ENCODE measurements around the gene DCAF16.

DCAF16 gene

GRCh38 chr4:17769406-17770174, 41.0 kb downstream of the DCAF16 start:
- TF ChIP-seq, protein P1, sequence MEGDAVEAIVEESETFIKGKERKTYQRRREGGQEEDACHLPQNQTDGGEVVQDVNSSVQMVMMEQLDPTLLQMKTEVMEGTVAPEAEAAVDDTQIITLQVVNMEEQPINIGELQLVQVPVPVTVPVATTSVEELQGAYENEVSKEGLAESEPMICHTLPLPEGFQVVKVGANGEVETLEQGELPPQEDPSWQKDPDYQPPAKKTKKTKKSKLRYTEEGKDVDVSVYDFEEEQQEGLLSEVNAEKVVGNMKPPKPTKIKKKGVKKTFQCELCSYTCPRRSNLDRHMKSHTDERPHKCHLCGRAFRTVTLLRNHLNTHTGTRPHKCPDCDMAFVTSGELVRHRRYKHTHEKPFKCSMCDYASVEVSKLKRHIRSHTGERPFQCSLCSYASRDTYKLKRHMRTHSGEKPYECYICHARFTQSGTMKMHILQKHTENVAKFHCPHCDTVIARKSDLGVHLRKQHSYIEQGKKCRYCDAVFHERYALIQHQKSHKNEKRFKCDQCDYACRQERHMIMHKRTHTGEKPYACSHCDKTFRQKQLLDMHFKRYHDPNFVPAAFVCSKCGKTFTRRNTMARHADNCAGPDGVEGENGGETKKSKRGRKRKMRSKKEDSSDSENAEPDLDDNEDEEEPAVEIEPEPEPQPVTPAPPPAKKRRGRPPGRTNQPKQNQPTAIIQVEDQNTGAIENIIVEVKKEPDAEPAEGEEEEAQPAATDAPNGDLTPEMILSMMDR (IDR thresholded peaks at IDR 0.05; ENCODE audit: low read depth, low read length): no peak
- DNase-seq: no peak
- H3K4me1 ChIP-seq: no peaks in the 10 kb centered on the region; the same call in 1 of the 2 replicates

DNA sequence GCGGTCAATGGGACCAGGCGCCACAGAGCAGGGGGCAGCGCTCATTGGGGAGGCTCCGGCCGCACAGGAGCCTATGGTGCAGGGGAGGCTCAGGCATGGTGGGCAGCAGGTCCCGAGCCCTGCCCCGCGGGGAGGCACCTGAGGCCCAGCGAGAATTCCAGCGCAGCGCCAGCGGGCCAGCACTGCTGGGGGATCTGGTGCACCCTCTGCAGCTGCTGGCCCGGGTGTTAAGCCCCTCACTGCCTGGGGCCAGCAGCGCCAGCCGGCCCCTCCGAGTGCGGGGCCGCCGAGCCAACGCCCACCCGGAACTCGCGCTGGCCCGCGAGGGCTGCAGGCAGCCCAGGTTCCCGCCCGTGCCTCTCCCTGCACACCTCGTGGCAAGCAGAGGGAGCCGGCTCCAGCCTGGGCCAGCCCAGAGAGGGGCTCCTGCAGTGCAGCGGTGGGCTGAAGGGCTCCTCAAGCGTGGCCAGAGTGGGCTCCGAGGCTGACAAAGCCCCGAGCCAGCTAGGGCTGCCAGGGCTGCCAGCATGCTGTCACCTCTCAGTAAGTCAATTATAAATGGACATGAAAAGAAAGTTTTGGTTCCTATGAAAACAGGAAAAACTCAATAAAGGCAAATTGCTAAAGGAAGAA, 43.6 kb downstream of the DCAF16 start:
- H3K4me1 ChIP-seq: no peaks in the 10 kb centered on the region; the same call in none of the 2 replicates
- H3K4me3 ChIP-seq (ENCODE audit: low read depth, low read length): no peak overlapping the region
- H3K27me3 ChIP-seq: no peaks in the 10 kb centered on the region
- no peaks in the 10 kb centered on the region for H3K36me3 ChIP-seq
- DNase-seq: no peak
- TF ChIP-seq, protein P1 (IDR thresholded peaks at IDR 0.05; ENCODE audit: low read depth, low read length): no peak
- H3K9me3 ChIP-seq: no peaks in the 10 kb centered on the region; the same call in 1 of the 2 replicates

More at GRCh38 chr4:17769406-17770174, 41.0 kb downstream of the DCAF16 start:
- H3K36me3 ChIP-seq: no peaks in the 10 kb centered on the region
- H3K27me3 ChIP-seq: no peaks in the 10 kb centered on the region
- H3K4me3 ChIP-seq (ENCODE audit: low read depth, low read length): no peak overlapping the region
- no peaks in the 10 kb centered on the region; the same call in 1 of the 2 replicates for H3K9me3 ChIP-seq

GRCh38 chr4:17765514-17766286, 44.9 kb downstream of the DCAF16 start:
- no peaks in the 10 kb centered on the region; the same call in none of the 2 replicates for H3K4me1 ChIP-seq
- no peak overlapping the region for H3K4me3 ChIP-seq (ENCODE audit: low read depth, low read length)
- no peaks in the 10 kb centered on the region; the same call in 1 of the 2 replicates for H3K9me3 ChIP-seq
- H3K27me3 ChIP-seq: no peaks in the 10 kb centered on the region
- no peaks in the 10 kb centered on the region for H3K36me3 ChIP-seq
- no peak for DNase-seq
- TF ChIP-seq, protein P1 (IDR thresholded peaks at IDR 0.05; ENCODE audit: low read depth, low read length): no peak

DNA sequence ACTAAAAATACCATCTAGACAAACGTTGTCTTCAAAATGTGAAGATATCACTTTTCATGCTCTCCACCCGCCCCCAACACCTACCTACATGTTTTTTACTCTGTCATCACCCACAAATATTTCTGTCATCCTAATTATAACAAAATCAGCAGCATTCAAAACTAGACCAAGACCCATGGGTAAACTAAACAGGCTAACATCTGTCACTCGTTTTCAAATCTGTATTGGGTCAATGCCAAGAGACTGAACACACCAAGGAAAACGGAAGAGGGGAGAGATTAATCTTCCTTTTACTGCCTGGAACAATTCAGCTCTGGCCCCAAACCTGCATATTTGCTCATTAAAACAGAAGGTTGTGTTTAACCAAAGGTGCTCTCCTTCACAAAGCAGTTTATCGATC, 46.6 kb downstream of the DCAF16 start:
- Histone ChIP-seq H3K36me3 (no peaks in the 10 kb centered on the region), H3K4me3 (ENCODE audit: low read depth, low read length) (no peak overlapping the region), H3K9me3 (no peaks in the 10 kb centered on the region; the same call in 1 of the 2 replicates), H3K27me3 (no peaks in the 10 kb centered on the region), H3K4me1 (no peaks in the 10 kb centered on the region; the same call in none of the 2 replicates)
- TF ChIP-seq, protein P1 (IDR thresholded peaks at IDR 0.05; ENCODE audit: low read depth, low read length): no peak
- no peak for DNase-seq

DNA sequence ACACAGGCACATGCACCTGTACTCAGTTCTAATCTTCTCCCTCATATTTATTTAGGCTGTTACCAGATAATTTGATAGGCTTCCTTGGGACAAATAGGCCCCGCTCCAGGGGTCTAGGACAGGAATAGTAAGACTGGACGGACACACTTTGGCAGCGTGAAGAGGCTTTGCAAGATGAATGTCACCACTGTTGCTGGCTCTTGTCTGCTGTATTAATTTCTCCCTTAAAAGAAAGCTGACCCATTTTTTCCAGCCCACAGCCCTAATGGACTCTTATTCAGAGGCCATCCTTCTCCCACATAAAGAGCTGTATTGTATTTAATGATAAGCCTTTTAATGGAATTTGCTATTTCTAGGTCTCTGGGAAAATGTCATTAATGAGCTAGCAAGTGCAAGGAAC, 47.1 kb downstream of the DCAF16 start:
- Histone ChIP-seq H3K27me3 (no peaks in the 10 kb centered on the region), H3K4me1 (no peaks in the 10 kb centered on the region; the same call in none of the 2 replicates), H3K36me3 (no peaks in the 10 kb centered on the region), H3K9me3 (no peaks in the 10 kb centered on the region; the same call in 1 of the 2 replicates), H3K4me3 (ENCODE audit: low read depth, low read length) (no peak overlapping the region)
- no peak for DNase-seq
- TF ChIP-seq, protein P1 (IDR thresholded peaks at IDR 0.05; ENCODE audit: low read depth, low read length): no peak

All from BE2C (cell line).